CD4-positive, alpha-beta T cell treated with Interleukin-15 for 4 hours (primary cell): ENCODE measurements around the gene SCAMP5.

Source experiments
- DNase-seq: peaks from one replicate; pipeline ENCODE4 v3.0.0-alpha.2; 2020; ENCODE audit warnings: low spot score

The SCAMP5 gene

GRCh38 chr15:74995182-74995778 is at the start of gene SCAMP5:
Gene SCAMP5, plus strand, starts transcription at chr15:74995563. Its CDS starts 16,277 bp downstream, at chr15:75011840.
- peak; percentile 89 for DNase-seq

- DNase-seq = peak; percentile 84
Measured at GRCh38 chr15:74950078-74950908, 45.1 kb upstream of the SCAMP5 start.

- DNase-seq = no peak
Measured at GRCh38 chr15:74951006-74951405, 44.4 kb upstream of the SCAMP5 start.

GRCh38 chr15:74954515-74954914 is 40.8 kb upstream of the SCAMP5 start:
- no peak for DNase-seq

- DNase-seq = no peak
Measured at GRCh38 chr15:74955017-74955416, 40.3 kb upstream of the SCAMP5 start.

- peak; percentile 62 for DNase-seq
Measured at GRCh38 chr15:74955796-74956647, 39.3 kb upstream of the SCAMP5 start.

- peak; percentile 54 for DNase-seq
Measured at GRCh38 chr15:74956648-74957475, 38.5 kb upstream of the SCAMP5 start, which contains the start of gene RPP25. Gene RPP25, minus strand, starts transcription at chr15:74956772. Its CDS starts 189 bp downstream, at chr15:74956583.

GRCh38 chr15:74957476-74958035 is 37.8 kb upstream of the SCAMP5 start:
- no peak for DNase-seq

- DNase-seq = no peak
Measured at GRCh38 chr15:74958320-74958907, 36.9 kb upstream of the SCAMP5 start.

- no peak for DNase-seq
Measured at GRCh38 chr15:74958908-74959585, 36.3 kb upstream of the SCAMP5 start.

GRCh38 chr15:74959586-74959939 is 35.8 kb upstream of the SCAMP5 start:
- DNase-seq = no peak

- no peak for DNase-seq
Measured at GRCh38 chr15:74960286-74960685, 35.1 kb upstream of the SCAMP5 start.

- no peak for DNase-seq
Measured at GRCh38 chr15:74960995-74961588, 34.3 kb upstream of the SCAMP5 start.

- no peak for DNase-seq
Measured at GRCh38 chr15:74961616-74962015, 33.7 kb upstream of the SCAMP5 start.

- DNase-seq = no peak
Measured at GRCh38 chr15:74962219-74962618, 33.1 kb upstream of the SCAMP5 start.

- no peak for DNase-seq
Measured at GRCh38 chr15:74962671-74963070, 32.7 kb upstream of the SCAMP5 start.

- DNase-seq = no peak
Measured at GRCh38 chr15:74963213-74963612, 32.1 kb upstream of the SCAMP5 start.

- no peak for DNase-seq
Measured at GRCh38 chr15:74964794-74965193, 30.6 kb upstream of the SCAMP5 start.

GRCh38 chr15:74967670-74968069 is 27.7 kb upstream of the SCAMP5 start:
- DNase-seq = no peak

- no peak for DNase-seq
Measured at GRCh38 chr15:74976159-74976558, 19.2 kb upstream of the SCAMP5 start.
